Measurements from ENCODE around the gene TEX50. TPM values are rescaled to one million over a fixed set of nuclear protein-coding genes. Genes with fewer than 3 reads are reported as not detected.
"Not testable (repeated sequence)": the region's sequence is repeated elsewhere in the genome, so short reads cannot be mapped to it uniquely, and the experiment has no call there.

Gene TEX50
- total RNA-seq, 2 donors from 2014 or later = not detected

DNA sequence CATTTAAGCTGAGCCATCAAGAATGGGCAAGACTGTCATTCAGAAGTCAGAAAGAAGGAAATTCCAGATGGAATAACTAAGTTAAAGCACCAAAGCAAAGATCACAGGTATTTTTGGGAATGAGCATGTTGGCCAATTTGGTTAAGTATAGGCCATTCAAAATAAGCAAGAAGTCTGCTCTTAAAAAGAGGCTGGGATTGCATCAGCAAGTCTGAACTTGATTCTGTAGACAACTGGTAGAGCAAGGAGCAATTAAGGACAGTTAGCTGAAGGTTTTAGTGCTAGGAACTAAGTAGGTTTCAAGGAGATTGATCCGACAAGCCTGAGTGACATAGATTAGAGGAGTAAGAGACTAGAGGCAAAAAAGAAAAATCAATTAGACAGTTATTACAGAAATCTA lies 26.1 kb downstream of the TEX50 start:
- H3K4me3 ChIP-seq = no peak overlapping the region
- no peak for DNase-seq (ENCODE audit: low spot score)
- no peaks in the 10 kb centered on the region for H3K36me3 ChIP-seq
- H3K27ac ChIP-seq = no peak overlapping the region
- TF ChIP-seq, protein P1, sequence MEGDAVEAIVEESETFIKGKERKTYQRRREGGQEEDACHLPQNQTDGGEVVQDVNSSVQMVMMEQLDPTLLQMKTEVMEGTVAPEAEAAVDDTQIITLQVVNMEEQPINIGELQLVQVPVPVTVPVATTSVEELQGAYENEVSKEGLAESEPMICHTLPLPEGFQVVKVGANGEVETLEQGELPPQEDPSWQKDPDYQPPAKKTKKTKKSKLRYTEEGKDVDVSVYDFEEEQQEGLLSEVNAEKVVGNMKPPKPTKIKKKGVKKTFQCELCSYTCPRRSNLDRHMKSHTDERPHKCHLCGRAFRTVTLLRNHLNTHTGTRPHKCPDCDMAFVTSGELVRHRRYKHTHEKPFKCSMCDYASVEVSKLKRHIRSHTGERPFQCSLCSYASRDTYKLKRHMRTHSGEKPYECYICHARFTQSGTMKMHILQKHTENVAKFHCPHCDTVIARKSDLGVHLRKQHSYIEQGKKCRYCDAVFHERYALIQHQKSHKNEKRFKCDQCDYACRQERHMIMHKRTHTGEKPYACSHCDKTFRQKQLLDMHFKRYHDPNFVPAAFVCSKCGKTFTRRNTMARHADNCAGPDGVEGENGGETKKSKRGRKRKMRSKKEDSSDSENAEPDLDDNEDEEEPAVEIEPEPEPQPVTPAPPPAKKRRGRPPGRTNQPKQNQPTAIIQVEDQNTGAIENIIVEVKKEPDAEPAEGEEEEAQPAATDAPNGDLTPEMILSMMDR (IDR thresholded peaks at IDR 0.05) = no peak
- no peaks in the 10 kb centered on the region for H3K4me1 ChIP-seq
- H3K27me3 ChIP-seq = no peaks in the 10 kb centered on the region
- no peaks in the 10 kb centered on the region for H3K9me3 ChIP-seq

DNA sequence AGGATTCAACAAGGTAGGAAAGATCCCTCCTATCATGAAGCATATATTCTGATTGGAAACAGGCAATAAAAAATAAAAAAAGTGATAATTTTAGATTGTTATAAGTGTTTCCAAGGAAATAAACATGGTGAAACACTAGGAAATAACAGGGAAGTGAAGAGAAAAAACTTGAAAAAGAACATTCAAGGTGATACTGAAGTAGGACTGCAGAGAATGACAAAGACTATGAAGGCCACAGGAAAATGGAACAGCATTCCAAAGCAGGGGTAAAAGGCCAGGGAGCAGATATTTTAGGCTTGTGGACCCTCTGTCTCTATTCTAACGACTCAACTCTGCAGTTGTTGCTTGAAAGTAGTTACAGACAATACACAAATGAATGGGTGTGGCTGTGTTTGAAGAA lies 26.6 kb downstream of the TEX50 start:
- H3K4me1 ChIP-seq = no peaks in the 10 kb centered on the region
- TF ChIP-seq, protein P1 (IDR thresholded peaks at IDR 0.05) = no peak
- H3K27me3 ChIP-seq = no peaks in the 10 kb centered on the region
- H3K27ac ChIP-seq = no peak overlapping the region
- no peak for DNase-seq (ENCODE audit: low spot score)
- H3K36me3 ChIP-seq = no peaks in the 10 kb centered on the region
- no peak overlapping the region for H3K4me3 ChIP-seq
- H3K9me3 ChIP-seq = no peaks in the 10 kb centered on the region

DNA sequence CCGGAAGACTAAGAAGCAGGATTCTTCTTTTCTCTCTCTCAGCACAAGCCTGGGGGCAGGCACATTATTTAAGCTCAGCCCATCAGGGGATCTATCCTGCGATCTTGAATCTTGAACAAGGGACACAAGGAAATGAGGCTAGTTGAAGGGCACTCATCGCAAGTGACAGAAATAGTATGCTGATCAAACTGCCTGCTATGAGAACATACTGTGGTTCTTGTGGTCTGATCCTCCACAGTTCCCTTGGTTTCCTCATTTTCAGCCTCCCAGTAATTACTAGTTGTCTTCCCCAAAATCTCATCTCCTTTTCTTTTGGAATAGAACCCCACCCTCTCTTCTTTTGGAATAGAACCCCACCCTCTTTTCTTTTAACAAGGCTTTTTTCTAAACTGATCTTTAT lies 28.0 kb downstream of the TEX50 start:
- no peaks in the 10 kb centered on the region for H3K36me3 ChIP-seq
- H3K4me1 ChIP-seq = no peaks in the 10 kb centered on the region
- TF ChIP-seq, protein P1 (IDR thresholded peaks at IDR 0.05) = no peak
- no peak overlapping the region for H3K27ac ChIP-seq
- no peak overlapping the region for H3K4me3 ChIP-seq
- H3K27me3 ChIP-seq = no peaks in the 10 kb centered on the region
- DNase-seq (ENCODE audit: low spot score) = no peak
- no peaks in the 10 kb centered on the region for H3K9me3 ChIP-seq

DNA sequence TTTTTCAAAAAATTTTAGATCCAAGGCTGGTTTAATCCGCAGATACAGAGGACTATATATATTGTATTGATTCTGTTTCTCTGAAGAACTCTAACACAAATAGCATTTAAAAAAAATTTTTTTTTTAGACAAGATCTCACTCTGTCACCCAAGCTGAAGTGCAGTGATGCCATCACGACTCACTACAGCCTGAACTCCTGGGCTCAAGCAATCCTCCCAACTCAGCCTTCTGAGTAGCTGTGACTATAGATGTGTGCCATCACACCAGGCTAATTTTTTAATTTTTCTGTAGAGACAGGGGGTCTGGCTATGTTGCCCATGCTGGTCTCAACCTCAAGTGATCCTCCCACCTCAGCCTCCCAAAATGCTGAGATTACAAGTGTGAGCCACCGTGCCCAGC lies 31.5 kb downstream of the TEX50 start:
- Histone ChIP-seq H3K36me3 (no peaks in the 10 kb centered on the region), H3K4me3 (no peak overlapping the region), H3K9me3 (no peaks in the 10 kb centered on the region), H3K4me1 (peaks cover 0 to 10% of the 10 kb centered on the region in 2 donors), H3K27me3 (no peaks in the 10 kb centered on the region), H3K27ac (no peak overlapping the region)
- TF ChIP-seq, protein P1 (IDR thresholded peaks at IDR 0.05) = no peak
- DNase-seq (ENCODE audit: low spot score) = no peak

DNA sequence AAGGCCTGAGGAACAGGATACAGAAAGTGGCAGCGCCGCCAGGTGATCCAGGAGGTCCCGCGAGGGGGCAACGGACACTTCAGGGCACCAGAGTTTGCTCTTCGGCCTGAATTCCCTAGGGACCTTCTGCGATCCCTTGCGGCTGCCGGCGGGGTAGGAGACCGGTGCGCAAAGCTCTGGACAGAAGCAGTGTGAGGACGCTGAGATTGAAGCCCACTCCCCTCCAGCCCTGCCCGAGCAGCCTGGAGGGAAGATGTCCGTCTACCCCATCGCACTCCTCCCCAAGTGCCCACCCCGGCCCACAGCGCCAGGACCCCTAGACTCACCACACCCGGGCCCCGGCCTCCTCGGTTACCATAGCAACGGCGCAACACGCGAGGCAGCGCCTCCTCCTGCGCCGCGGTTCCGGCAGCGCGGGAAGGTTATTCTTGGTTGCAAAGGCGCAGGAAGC lies 34.4 kb downstream of the TEX50 start, which contains the start of gene ANKRD45:
Gene ANKRD45 (minus strand): TSS at position 361 of the 451 bp plus-strand sequence. CDS start 10,433 bp downstream, outside the sequence.
- H3K4me1 ChIP-seq = peaks cover 0 to 10% of the 10 kb centered on the region in 2 donors
- TF ChIP-seq, protein P1 (IDR thresholded peaks at IDR 0.05) = no peak
- no peaks in the 10 kb centered on the region for H3K9me3 ChIP-seq
- DNase-seq (ENCODE audit: low spot score) = no peak
- H3K4me3 ChIP-seq = peak within 1 kb of the TSS; percentile 16 to 48
- H3K27ac ChIP-seq = no peak within 1 kb of the TSS
- H3K27me3 ChIP-seq = no peaks in the 10 kb centered on the region
- no peaks in the 10 kb centered on the region for H3K36me3 ChIP-seq

DNA sequence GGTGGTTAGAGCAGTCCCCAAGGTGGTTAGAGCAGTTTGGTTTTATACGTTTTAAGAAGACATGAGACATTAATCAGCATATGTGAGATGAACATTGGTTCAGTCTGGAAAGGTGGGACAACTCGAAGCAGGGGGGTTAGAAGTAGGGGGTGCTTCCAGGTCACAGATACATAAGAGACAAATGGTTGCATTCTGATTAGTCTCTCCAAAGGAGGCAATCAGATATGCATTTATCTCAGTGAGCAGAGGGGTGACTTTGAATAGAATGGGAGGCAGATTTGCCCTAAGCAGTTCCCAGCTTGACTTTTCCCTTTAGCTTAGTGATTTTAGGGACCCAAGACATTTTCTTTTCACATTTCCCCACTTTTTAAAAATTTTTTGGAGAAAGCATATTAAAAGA lies 39.4 kb downstream of the TEX50 start:
- H3K36me3 ChIP-seq; H3K27me3 ChIP-seq; H3K4me3 ChIP-seq; DNase-seq (ENCODE audit: low spot score); H3K4me1 ChIP-seq; H3K27ac ChIP-seq; H3K9me3 ChIP-seq: not testable (repeated sequence)

DNA sequence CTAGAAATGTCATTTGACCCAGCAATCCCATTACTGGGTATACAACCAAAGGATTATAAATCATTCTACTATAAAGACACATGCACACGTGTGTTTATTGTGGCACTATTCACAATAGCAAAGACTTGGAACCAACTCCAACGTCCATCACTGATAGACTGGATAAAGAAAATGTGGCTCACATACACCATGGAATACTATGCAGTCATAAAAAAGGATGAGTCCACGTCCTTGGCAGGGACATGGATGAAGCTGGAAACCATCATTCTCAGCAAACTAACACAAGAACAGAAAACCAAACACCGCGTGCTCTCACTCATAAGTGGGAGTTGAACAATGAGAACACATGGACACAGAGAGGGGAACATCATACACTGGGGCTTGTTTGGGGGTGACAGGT lies 45.0 kb downstream of the TEX50 start:
- not testable (repeated sequence) for H3K27ac ChIP-seq; H3K36me3 ChIP-seq; H3K27me3 ChIP-seq; H3K9me3 ChIP-seq; H3K4me1 ChIP-seq; H3K4me3 ChIP-seq; DNase-seq (ENCODE audit: low spot score)
